HepG2 (cell line): ENCODE results near the gene LDLRAD2. TPM values are rescaled to one million over a fixed set of nuclear protein-coding genes. Genes with fewer than 3 reads are reported as not detected.

Experiments
- ATAC-seq: fragments of 200-7000 bp; cut with Tn5 transposase; 3 replicates; pipeline ENCODE4 v1.9.1; 2020; ENCODE audit warnings: mild to moderate bottlenecking, moderate library complexity
- BruUV-seq: library from RNA; stranded (reverse); fragments of 400-500 nt; replicated peaks from 2 replicates; lab custom pipeline; 2021; lab: Mats Ljungman, UMichigan
- CTCF ChIA-PET: fragments of 300-600 bp; formaldehyde crosslinking; extraction: SDS; loops from one replicate; lab custom pipeline; 2021; ENCODE audit warnings: low total read pairs, inconsistent platforms, low intra/inter-chr PET ratio; lab: Yijun Ruan, JAX
- POLR2A ChIA-PET: fragments of 350-600 bp; sonication (Branson Sonifier 250); formaldehyde crosslinking; loops from one replicate; lab custom pipeline; 2020; ENCODE audit warnings: antibody characterized with exemption, inconsistent platforms; lab: Yijun Ruan, JAX
- DNase-seq: peaks from one replicate; pipeline ENCODE4 v3.0.0-alpha.2; 2015; ENCODE audit warnings: low spot score
- FAIRE-seq: peaks from 3 replicates; lab custom pipeline; 2011; peaks lifted over from hg19 to GRCh38; lab: Jason Lieb, UNC
- H2AFZ ChIP-seq: one replicate; pipeline ENCODE4 v1.6.1; 2011; ENCODE audit warnings: low read length, inconsistent platforms
- H3K27ac ChIP-seq: fragments of 300-600 bp; 3 replicates; pipeline ENCODE4 v1.8.0; 2011; ENCODE audit warnings: mixed run types, mild to moderate bottlenecking, mixed read lengths, low read length, inconsistent platforms; ENCODE audit not compliant: insufficient read depth; ENCODE audit errors: extremely low read length
- H3K27me3 ChIP-seq, 2 experiments: fragments of 200-600 bp in 1 of 2; 2 replicates in 1 of 2; 3 replicates in 1 of 2; pipeline versions ENCODE4 v1.6.0 to v1.8.0; 2011; ENCODE audit warnings: low read length in 2 of 2, mild to moderate bottlenecking in 2 of 2, moderate library complexity in 2 of 2, inconsistent platforms in 1 of 2; ENCODE audit not compliant: insufficient read depth in 2 of 2, control insufficient read depth in 1 of 2
- H3K36me3 ChIP-seq, 2 experiments: fragments of 200-600 bp in 1 of 2; replicated peaks in 1 of 2; 2 replicates in 1 of 2; 3 replicates in 1 of 2; pipeline versions ENCODE4 v1.5.1 to v1.8.0; 2011; ENCODE audit warnings: low read length in 2 of 2, inconsistent platforms in 1 of 2; ENCODE audit not compliant: insufficient read depth in 2 of 2, control insufficient read depth in 1 of 2
- H3K4me1 ChIP-seq: 2 replicates; pipeline ENCODE4 v1.5.1; 2012; ENCODE audit warnings: low read length, inconsistent platforms; ENCODE audit not compliant: insufficient read depth
- H3K4me2 ChIP-seq: 2 replicates; pipeline ENCODE4 v1.6.0; 2011; ENCODE audit warnings: low read depth, low read length, inconsistent platforms
- H3K4me3 ChIP-seq, 3 experiments: fragments of 200-600 bp in 1 of 3; sonication (generic), shearing (Covaris generic) in 1 of 3; replicated peaks in 1 of 3; 2 replicates each; pipeline ENCODE4 v1.5.1; 2011 to 2016; ENCODE audit warnings: low read length in 3 of 3, inconsistent platforms in 2 of 3, low read depth in 2 of 3, mild to moderate bottlenecking in 2 of 3, control low read depth in 1 of 3, mixed read lengths in 1 of 3; ENCODE audit not compliant: insufficient read depth in 1 of 3
- H3K79me2 ChIP-seq: one replicate; pipeline ENCODE4 v1.6.1; 2011; ENCODE audit warnings: low read length, inconsistent platforms; ENCODE audit not compliant: insufficient read depth
- H3K9ac ChIP-seq: 2 replicates; pipeline ENCODE4 v1.6.0; 2011; ENCODE audit warnings: mild to moderate bottlenecking, low read depth, low read length, inconsistent platforms; ENCODE audit not compliant: insufficient read depth
- H3K9me3 ChIP-seq: 2 replicates; pipeline ENCODE4 v1.5.1; 2012; ENCODE audit warnings: mild to moderate bottlenecking, low read length
- H4K20me1 ChIP-seq: 2 replicates; pipeline ENCODE4 v1.6.0; 2011; ENCODE audit warnings: inconsistent platforms, mild to moderate bottlenecking, low read length, moderate library complexity; ENCODE audit not compliant: insufficient read depth
- FOSL2 ChIP-seq: sonication (generic); formaldehyde crosslinking; IDR thresholded peaks from 2 replicates; pipeline ENCODE4 v1.4.0; 2020; ENCODE audit warnings: missing genetic modification reagents
- MLLT10 ChIP-seq: sonication (generic); formaldehyde crosslinking; IDR thresholded peaks from 2 replicates; pipeline ENCODE4 v1.4.0; 2020; ENCODE audit warnings: missing genetic modification reagents
- TBX3 ChIP-seq: fragments of 450-650 bp; IDR thresholded peaks from 2 replicates; pipeline ENCODE4 v1.6.1; 2017; ENCODE audit warnings: antibody characterized with exemption, mild to moderate bottlenecking, inconsistent platforms, borderline replicate concordance
- TEAD3 ChIP-seq: optimal IDR thresholded peaks from 2 replicates; pipeline ENCODE3; 2016; ENCODE audit warnings: borderline replicate concordance
- THAP7 ChIP-seq: sonication (generic); formaldehyde crosslinking; IDR thresholded peaks from 2 replicates; pipeline ENCODE4 v1.8.1; 2023; ENCODE audit warnings: mild to moderate bottlenecking, missing genetic modification reagents
- WGBS: methylation state at CpG from one replicate; pipeline ENCODE4 v1.1.6; 2017; ENCODE audit warnings: low lambda C conversion rate; 5-methylcytosine and 5-hydroxymethylcytosine counted together
- in situ Hi-C: cut with HindIII; loops from 2 replicates; pipeline ENCODE4 v1.10.0; 2017; ENCODE audit warnings: low pct_unique_long_range_greater_than_20kb; ENCODE audit not compliant: extremely low pct_ligation_motif_present
- intact Hi-C: fragments of 100-400 bp; cut with micrococcal nuclease; formaldehyde crosslinking; loops from one replicate; pipeline ENCODE4 v1.10.0; 2022; ENCODE audit not compliant: unreplicated experiment
- polyA plus RNA-seq, 8 experiments: library from polyadenylated mRNA; depleted of rRNA in 3 of 8; stranded (reverse) in 7 of 8; unstranded in 1 of 8; fragments of >200 nt; fragmentation: Illumina TruSeq in 4 of 8; extraction: Trizol in 4 of 8; gene quantifications; 2 replicates each; pipeline versions ENCODE4 v1.2.1 to v1.2.3, GENCODE V29; 2011 to 2016; ENCODE audit warnings: low read depth in 4 of 8, missing spikeins in 1 of 8, mixed read lengths in 1 of 8; ENCODE audit not compliant: insufficient read depth in 1 of 8
- total RNA-seq, 5 experiments: library from RNA; depleted of rRNA; stranded (reverse); fragments of >200 nt; fragmentation: Illumina TruSeq; extraction: Trizol; gene quantifications; 2 replicates each; pipeline ENCODE4 v1.2.3, GENCODE V29; 2016; ENCODE audit warnings: low read depth in 1 of 5

The LDLRAD2 gene
- total and polyA plus RNA-seq, 2 of the 13 experiments (the other 11 are each of a cell fraction or from before 2014, with no cell fraction given): not detected

GRCh38 chr1:21815724-21816321 lies 3.8 kb downstream of the LDLRAD2 start:
- H3K36me3 ChIP-seq: no peaks in the 10 kb centered on the region
- no peak for TF ChIP-seq MLLT10 (CRISPR knock-in tag)
- ChIA-PET CTCF (no interaction called here), POLR2A (no interaction called here)
- no TSS peak for BruUV-seq
- intact Hi-C loops: no loop called here
- H3K27ac ChIP-seq: no peak overlapping the region
- FAIRE-seq: no peak
- in situ Hi-C loops: no loop called here
- WGBS: 53% methylated on average over 8 of the region's 12 CpGs
- H3K4me3 ChIP-seq: no peak overlapping the region
- H3K4me2 ChIP-seq: no peak overlapping the region
- H2AFZ ChIP-seq: no peak overlapping the region
- H3K27me3 ChIP-seq: peaks cover 0 to 11% of the 10 kb centered on the region in 2 experiments; a peak in 3 of 5 replicates
- no peaks in the 10 kb centered on the region for H3K79me2 ChIP-seq
- DNase-seq: no peak
- peaks cover 19% of the 10 kb centered on the region for H3K4me1 ChIP-seq
- no peak overlapping the region for H3K9ac ChIP-seq
- ATAC-seq: no peak
- H4K20me1 ChIP-seq: no peaks in the 10 kb centered on the region
- H3K9me3 ChIP-seq: no peaks in the 10 kb centered on the region

- BruUV-seq: no TSS peak
- DNase-seq (peak; percentile 27), FAIRE-seq (no peak), ATAC-seq (peak; percentile 12; the same call in 1 of the 3 replicates)
- H3K9me3 ChIP-seq: no peaks in the 10 kb centered on the region
- peaks cover 0 to 11% of the 10 kb centered on the region in 2 experiments; a peak in 3 of 5 replicates for H3K27me3 ChIP-seq
- no peaks in the 10 kb centered on the region for H3K79me2 ChIP-seq
- H3K4me2 ChIP-seq: no peak overlapping the region
- WGBS: 39% methylated on average over 8 of the region's 8 CpGs
- ChIA-PET POLR2A (no interaction called here), CTCF (no interaction called here)
- in situ Hi-C loops: no loop called here
- no peak overlapping the region for H2AFZ ChIP-seq
- H3K4me3 ChIP-seq: no peak overlapping the region
- H3K9ac ChIP-seq: no peak overlapping the region
- no peaks in the 10 kb centered on the region for H3K36me3 ChIP-seq
- H3K27ac ChIP-seq: no peak overlapping the region
- H3K4me1 ChIP-seq: peaks cover 15% of the 10 kb centered on the region; the same call in 1 of the 2 replicates
- intact Hi-C loops: no loop called here
- no peaks in the 10 kb centered on the region for H4K20me1 ChIP-seq
- TF ChIP-seq FOSL2: 0 out of 2 replicates have a peak, but pooled peaks have one; percentile 12
- no peak for TF ChIP-seq THAP7 (CRISPR knock-in tag)
- peak; percentile 18; the same call in 1 of the 2 replicates for TF ChIP-seq TBX3
- peak; percentile 51 for TF ChIP-seq TEAD3
- TF ChIP-seq, all 625 proteins: peak for 3
Measured at GRCh38 chr1:21816602-21817302, 4.7 kb downstream of the LDLRAD2 start.
